ENCODE data around the gene PAX6. TPM values are rescaled to one million over a fixed set of nuclear protein-coding genes. Genes with fewer than 3 reads are reported as not detected.

PAX6 gene
- total and polyA plus RNA-seq, 3 experiments from 2014 or later = not detected

GRCh38 chr11:31841435-31841834 is 30.3 kb upstream of the PAX6 start:
- H3K27ac Mint-ChIP-seq = no peak overlapping the region
- Histone ChIP-seq H3K27ac (ENCODE audit: low read depth, low read length) (no peak overlapping the region), H3K27me3 (ENCODE audit: insufficient read depth, low read length, poor library complexity, severe bottlenecking) (no peaks in the 10 kb centered on the region), H3K4me1 (ENCODE audit: insufficient read depth, low read length) (no peaks in the 10 kb centered on the region), H3K9me3 (ENCODE audit: low read length) (no peaks in the 10 kb centered on the region), H3K36me3 (ENCODE audit: insufficient read depth, low read length) (no peaks in the 10 kb centered on the region), H3K4me3 (ENCODE audit: low read length) (no peak overlapping the region)
- no peaks in the 10 kb centered on the region for H3K4me1 Mint-ChIP-seq
- H3K4me3 Mint-ChIP-seq = no peak overlapping the region
- no peaks in the 10 kb centered on the region for H3K9me3 Mint-ChIP-seq
- CTCF ChIA-PET = no interaction called here
- peaks cover 12 to 47% of the 10 kb centered on the region in 2 donors for H3K27me3 Mint-ChIP-seq
- no peaks in the 10 kb centered on the region for H3K36me3 Mint-ChIP-seq
- POLR2A ChIA-PET = no interaction called here
- no peak for DNase-seq

- Histone ChIP-seq H3K27me3 (ENCODE audit: insufficient read depth, low read length, poor library complexity, severe bottlenecking) (peaks cover 5% of the 10 kb centered on the region), H3K4me3 (ENCODE audit: low read length) (no peak overlapping the region), H3K9me3 (ENCODE audit: low read length) (no peaks in the 10 kb centered on the region), H3K27ac (ENCODE audit: low read depth, low read length) (no peak overlapping the region), H3K36me3 (ENCODE audit: insufficient read depth, low read length) (no peaks in the 10 kb centered on the region), H3K4me1 (ENCODE audit: insufficient read depth, low read length) (no peaks in the 10 kb centered on the region)
- no peaks in the 10 kb centered on the region for H3K36me3 Mint-ChIP-seq
- no peak for DNase-seq
- peaks cover 22 to 48% of the 10 kb centered on the region in 2 donors for H3K27me3 Mint-ChIP-seq
- H3K27ac Mint-ChIP-seq = no peak overlapping the region
- ChIA-PET CTCF (no interaction called here), POLR2A (no interaction called here)
- H3K4me3 Mint-ChIP-seq = no peak overlapping the region
- no peaks in the 10 kb centered on the region for H3K9me3 Mint-ChIP-seq
- no peaks in the 10 kb centered on the region for H3K4me1 Mint-ChIP-seq
Measured at GRCh38 chr11:31834237-31834636, 23.1 kb upstream of the PAX6 start.

GRCh38 chr11:31830406-31830805 is 19.3 kb upstream of the PAX6 start:
- no peaks in the 10 kb centered on the region for H3K9me3 ChIP-seq (ENCODE audit: low read length)
- ChIA-PET CTCF (no interaction called here), POLR2A (no interaction called here)
- no peak overlapping the region for H3K4me3 ChIP-seq (ENCODE audit: low read length)
- Mint-ChIP-seq H3K36me3 (peaks cover 0 to 2% (median 0%) of the 10 kb centered on the region in 3 donors), H3K27me3 (peaks cover 44 to 55% of the 10 kb centered on the region in 2 donors), H3K27ac (peak overlapping the region in 1 of 8 donors; percentile 9), H3K4me3 (no peak overlapping the region), H3K4me1 (peaks cover 9 to 19% (median 18%) of the 10 kb centered on the region in 3 donors), H3K9me3 (peaks cover 0 to 6% (median 0%) of the 10 kb centered on the region in 5 donors)
- H3K27ac ChIP-seq (ENCODE audit: low read depth, low read length) = no peak overlapping the region
- no peak for DNase-seq
- peaks cover 32% of the 10 kb centered on the region for H3K27me3 ChIP-seq (ENCODE audit: insufficient read depth, low read length, poor library complexity, severe bottlenecking)
- no peaks in the 10 kb centered on the region for H3K4me1 ChIP-seq (ENCODE audit: insufficient read depth, low read length)
- H3K36me3 ChIP-seq (ENCODE audit: insufficient read depth, low read length) = no peaks in the 10 kb centered on the region

GRCh38 chr11:31828217-31828616 is 17.1 kb upstream of the PAX6 start:
- no peaks in the 10 kb centered on the region for H3K36me3 ChIP-seq (ENCODE audit: insufficient read depth, low read length)
- Mint-ChIP-seq H3K36me3 (peaks cover 0 to 2% (median 0%) of the 10 kb centered on the region in 3 donors), H3K9me3 (peaks cover 0 to 10% (median 2%) of the 10 kb centered on the region in 5 donors), H3K27ac (no peak overlapping the region), H3K4me3 (no peak overlapping the region), H3K4me1 (peaks cover 13 to 24% (median 23%) of the 10 kb centered on the region in 3 donors), H3K27me3 (peaks cover 54 to 68% of the 10 kb centered on the region in 2 donors)
- no peak overlapping the region for H3K27ac ChIP-seq (ENCODE audit: low read depth, low read length)
- ChIA-PET POLR2A (no interaction called here), CTCF (no interaction called here)
- no peak for DNase-seq
- no peak overlapping the region for H3K4me3 ChIP-seq (ENCODE audit: low read length)
- no peaks in the 10 kb centered on the region for H3K9me3 ChIP-seq (ENCODE audit: low read length)
- H3K27me3 ChIP-seq (ENCODE audit: insufficient read depth, low read length, poor library complexity, severe bottlenecking) = peaks cover 36% of the 10 kb centered on the region
- no peaks in the 10 kb centered on the region for H3K4me1 ChIP-seq (ENCODE audit: insufficient read depth, low read length)

- DNase-seq = no peak
- peaks cover 42% of the 10 kb centered on the region for H3K27me3 ChIP-seq (ENCODE audit: insufficient read depth, low read length, poor library complexity, severe bottlenecking)
- H3K4me1 ChIP-seq (ENCODE audit: insufficient read depth, low read length) = no peaks in the 10 kb centered on the region
- Mint-ChIP-seq H3K4me3 (peak overlapping the region in 4 of 7 donors; percentile 16 to 66 (median 32)), H3K36me3 (peaks cover 0 to 2% (median 0%) of the 10 kb centered on the region in 3 donors), H3K27ac (peak overlapping the region in 1 of 8 donors; percentile 60), H3K27me3 (peaks cover 60 to 74% of the 10 kb centered on the region in 2 donors), H3K9me3 (peaks cover 0 to 10% (median 2%) of the 10 kb centered on the region in 5 donors), H3K4me1 (peaks cover 13 to 24% (median 23%) of the 10 kb centered on the region in 3 donors)
- H3K4me3 ChIP-seq (ENCODE audit: low read length) = no peak overlapping the region
- H3K27ac ChIP-seq (ENCODE audit: low read depth, low read length) = no peak overlapping the region
- CTCF ChIA-PET = no interaction called here
- no peaks in the 10 kb centered on the region for H3K9me3 ChIP-seq (ENCODE audit: low read length)
- no peaks in the 10 kb centered on the region for H3K36me3 ChIP-seq (ENCODE audit: insufficient read depth, low read length)
- POLR2A ChIA-PET = no interaction called here
Measured at GRCh38 chr11:31827455-31828206, 16.5 kb upstream of the PAX6 start.

- H3K27ac Mint-ChIP-seq = peak overlapping the region in 1 of 8 donors; percentile 60
Measured at GRCh38 chr11:31826536-31827438, 15.7 kb upstream of the PAX6 start.

GRCh38 chr11:31825838-31826484 is 14.8 kb upstream of the PAX6 start:
- Histone ChIP-seq H3K4me1 (ENCODE audit: insufficient read depth, low read length) (no peaks in the 10 kb centered on the region), H3K4me3 (ENCODE audit: low read length) (no peak overlapping the region), H3K9me3 (ENCODE audit: low read length) (no peaks in the 10 kb centered on the region), H3K36me3 (ENCODE audit: insufficient read depth, low read length) (no peaks in the 10 kb centered on the region), H3K27ac (ENCODE audit: low read depth, low read length) (no peak overlapping the region), H3K27me3 (ENCODE audit: insufficient read depth, low read length, poor library complexity, severe bottlenecking) (peaks cover 50% of the 10 kb centered on the region)
- DNase-seq = no peak
- H3K36me3 Mint-ChIP-seq = peaks cover 0 to 2% (median 0%) of the 10 kb centered on the region in 3 donors
- peak overlapping the region in 4 of 7 donors; percentile 2 to 8 (median 6) for H3K4me3 Mint-ChIP-seq
- CTCF ChIA-PET = no interaction called here
- H3K27me3 Mint-ChIP-seq = peaks cover 73 to 88% of the 10 kb centered on the region in 2 donors
- H3K9me3 Mint-ChIP-seq = peaks cover 0 to 19% (median 7%) of the 10 kb centered on the region in 5 donors
- POLR2A ChIA-PET = no interaction called here
- H3K27ac Mint-ChIP-seq = peak overlapping the region in 1 of 8 donors; percentile 32
- H3K4me1 Mint-ChIP-seq = peaks cover 13 to 24% (median 23%) of the 10 kb centered on the region in 3 donors

More at GRCh38 chr11:31826536-31827438, 15.7 kb upstream of the PAX6 start:
- Histone ChIP-seq H3K27ac (ENCODE audit: low read depth, low read length) (no peak overlapping the region), H3K4me3 (ENCODE audit: low read length) (no peak overlapping the region), H3K4me1 (ENCODE audit: insufficient read depth, low read length) (no peaks in the 10 kb centered on the region), H3K9me3 (ENCODE audit: low read length) (no peaks in the 10 kb centered on the region), H3K36me3 (ENCODE audit: insufficient read depth, low read length) (no peaks in the 10 kb centered on the region), H3K27me3 (ENCODE audit: insufficient read depth, low read length, poor library complexity, severe bottlenecking) (peaks cover 50% of the 10 kb centered on the region)
- peaks cover 0 to 14% (median 2%) of the 10 kb centered on the region in 5 donors for H3K9me3 Mint-ChIP-seq
- peaks cover 13 to 24% (median 23%) of the 10 kb centered on the region in 3 donors for H3K4me1 Mint-ChIP-seq
- H3K36me3 Mint-ChIP-seq = peaks cover 0 to 2% (median 0%) of the 10 kb centered on the region in 3 donors
- ChIA-PET CTCF (no interaction called here), POLR2A (no interaction called here)
- no peak for DNase-seq
- peak overlapping the region in 5 of 7 donors; percentile 3 to 66 (median 27) for H3K4me3 Mint-ChIP-seq
- peaks cover 67 to 82% of the 10 kb centered on the region in 2 donors for H3K27me3 Mint-ChIP-seq

Measured in CD8-positive, alpha-beta memory T cell (primary cell).